Stimulated activated CD4-positive, alpha-beta T cell treated with anti-CD3 and anti-CD28 coated beads, Interleukin-12 subunit alpha, Interleukin-12 subunit beta, amount 100 ng/mL, for 4 hours (primary cell): ENCODE data around the gene EFNA1.
"Not testable (repeated sequence)": the region's sequence is repeated elsewhere in the genome, so short reads cannot be mapped to it uniquely, and the experiment has no call there.

Source experiments
- DNase-seq: peaks from one replicate; pipeline ENCODE4 v3.0.0-alpha.2; 2020

EFNA1 gene

DNA sequence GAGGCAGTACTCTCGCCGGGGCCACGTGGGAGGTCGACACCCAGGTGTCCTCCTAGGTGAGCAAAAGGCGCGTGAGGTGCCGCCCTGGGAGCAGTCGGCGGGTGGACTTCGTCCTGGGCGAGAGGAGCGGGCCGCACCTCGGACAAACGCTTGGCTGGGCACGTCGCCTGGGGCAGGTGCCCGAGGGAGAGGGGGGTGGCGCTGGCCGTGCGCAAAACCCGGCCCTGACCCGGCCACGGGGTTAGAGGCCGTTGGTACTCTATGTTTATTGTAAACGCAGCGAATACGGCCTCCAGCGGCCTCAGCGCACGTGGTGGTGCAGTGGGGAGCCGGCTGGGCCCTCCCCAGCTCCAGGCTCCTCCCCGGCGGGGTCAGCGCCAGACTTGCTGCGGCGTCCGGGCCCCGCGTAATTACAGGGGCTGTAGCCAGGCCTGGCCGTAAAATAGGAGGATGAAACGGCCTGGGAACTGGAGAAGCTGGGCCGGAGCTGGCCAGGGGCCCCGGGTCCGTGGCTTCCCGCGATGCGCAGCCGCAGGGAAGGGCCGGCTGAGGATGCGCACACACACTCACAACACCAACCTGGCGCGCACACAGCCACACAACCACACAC lies 1.6 kb upstream of the EFNA1 start:
- no peak for DNase-seq

- peak; percentile 17 for DNase-seq
Measured at GRCh38 chr1:155126556-155127104, 1.0 kb upstream of the EFNA1 start.

DNA sequence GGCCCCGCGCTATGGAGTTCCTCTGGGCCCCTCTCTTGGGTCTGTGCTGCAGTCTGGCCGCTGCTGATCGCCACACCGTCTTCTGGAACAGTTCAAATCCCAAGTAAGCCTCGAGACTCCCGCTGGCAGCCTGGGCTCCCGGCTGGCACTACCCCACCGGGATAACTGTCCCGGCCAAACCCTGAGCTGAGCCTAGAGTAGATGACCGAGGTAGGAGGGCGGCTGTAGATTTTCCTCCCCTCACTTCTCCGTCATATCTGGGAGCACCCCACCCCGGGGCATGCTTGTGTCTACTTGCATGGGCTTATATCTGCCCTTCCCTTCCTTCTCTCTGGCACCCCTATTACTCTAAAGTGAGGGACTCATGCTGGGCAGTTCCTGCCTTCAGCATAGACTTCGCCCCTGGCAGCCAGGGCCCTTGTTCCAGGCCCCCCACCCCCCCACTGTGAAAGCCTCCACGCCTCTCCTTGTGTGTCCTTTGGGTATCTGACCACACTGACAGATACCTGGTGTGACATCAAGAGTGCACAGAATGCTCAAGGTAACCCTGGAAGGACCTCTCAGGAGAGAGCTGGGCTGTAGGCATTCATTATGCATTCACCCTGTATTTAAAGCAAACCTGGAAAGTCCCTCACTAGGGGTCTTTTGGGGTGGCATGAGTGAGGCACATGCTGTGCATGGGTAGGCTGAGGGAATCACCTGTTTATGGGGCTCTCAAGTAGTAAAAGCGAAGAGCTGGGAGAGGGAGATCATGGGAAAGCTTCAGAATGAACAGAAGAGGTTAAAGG lies 485 bp downstream of the EFNA1 start:
- no peak for DNase-seq

DNA sequence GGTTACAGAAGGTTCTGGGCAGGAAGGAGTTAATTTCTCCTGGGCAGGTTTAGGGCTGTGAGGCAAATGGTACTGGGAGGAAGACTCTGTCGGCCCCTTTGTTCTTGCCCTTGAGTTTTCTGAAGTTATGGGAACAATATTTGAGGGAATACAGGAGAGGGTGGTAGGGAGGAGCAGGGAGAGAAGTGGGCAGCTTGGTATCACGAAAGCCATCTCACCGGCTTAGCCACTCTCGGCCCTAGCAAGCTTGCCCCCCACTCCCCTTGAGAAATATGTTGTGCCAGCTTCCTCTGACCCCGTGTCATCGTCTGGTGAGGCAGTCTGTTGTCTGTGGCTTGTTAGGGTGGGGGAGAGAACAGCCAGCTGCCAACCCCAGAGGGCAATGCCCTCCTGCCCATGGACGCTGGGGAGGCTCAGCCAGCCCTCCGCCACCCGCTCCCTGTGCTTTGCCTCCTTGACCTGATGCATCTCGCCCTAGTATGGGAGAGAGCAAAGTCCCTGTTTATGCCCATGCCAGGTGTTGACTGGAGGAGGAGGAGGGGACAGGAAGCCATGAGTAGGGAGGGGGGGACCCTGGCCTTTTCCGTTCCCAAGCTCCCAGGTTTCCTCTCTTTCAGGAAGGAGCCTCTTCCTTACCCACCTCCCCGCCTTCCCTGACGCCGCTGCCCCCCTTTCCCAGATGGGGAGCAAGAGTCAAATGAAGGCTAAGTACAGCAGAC lies 1.2 kb downstream of the EFNA1 start:
- no peak for DNase-seq

DNA sequence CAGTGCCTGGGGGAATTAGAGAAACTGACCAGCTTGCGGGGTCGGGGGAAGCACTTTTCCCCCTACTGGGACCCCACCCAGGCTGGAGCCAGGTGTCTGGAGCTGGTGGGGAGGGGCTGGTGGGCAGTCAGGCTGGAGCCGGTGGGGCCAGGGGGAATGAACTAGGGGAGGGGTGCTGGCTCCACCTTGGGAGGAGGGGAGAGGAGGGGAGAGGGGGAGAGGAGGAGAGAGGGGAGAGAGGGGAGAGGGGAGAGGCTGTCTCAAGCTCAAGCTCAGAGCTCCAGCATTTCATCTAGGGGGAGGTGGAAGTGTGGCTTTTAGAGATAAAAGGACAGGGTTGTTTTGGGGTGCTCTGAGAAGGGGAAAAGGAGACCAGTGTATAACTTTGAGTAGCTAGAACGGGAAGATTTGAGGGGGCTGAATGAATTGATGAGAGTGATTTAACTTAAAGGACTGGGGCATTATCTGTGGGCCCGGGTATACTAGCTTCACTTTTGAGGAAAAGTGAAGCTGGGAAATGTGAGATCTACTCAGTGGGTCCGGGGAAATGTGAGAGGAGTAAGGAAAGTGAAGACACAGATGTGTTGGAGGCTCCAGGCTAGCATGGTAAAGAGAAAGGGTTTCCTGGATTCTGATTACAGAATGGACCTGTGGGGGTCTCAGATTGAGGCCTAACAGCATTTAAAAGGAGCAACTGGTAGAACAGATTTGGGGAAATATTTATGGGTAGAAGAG lies 2.8 kb downstream of the EFNA1 start:
- no peak for DNase-seq

GRCh38 chr1:155131285-155131684 lies 3.6 kb downstream of the EFNA1 start:
- no peak for DNase-seq

DNA sequence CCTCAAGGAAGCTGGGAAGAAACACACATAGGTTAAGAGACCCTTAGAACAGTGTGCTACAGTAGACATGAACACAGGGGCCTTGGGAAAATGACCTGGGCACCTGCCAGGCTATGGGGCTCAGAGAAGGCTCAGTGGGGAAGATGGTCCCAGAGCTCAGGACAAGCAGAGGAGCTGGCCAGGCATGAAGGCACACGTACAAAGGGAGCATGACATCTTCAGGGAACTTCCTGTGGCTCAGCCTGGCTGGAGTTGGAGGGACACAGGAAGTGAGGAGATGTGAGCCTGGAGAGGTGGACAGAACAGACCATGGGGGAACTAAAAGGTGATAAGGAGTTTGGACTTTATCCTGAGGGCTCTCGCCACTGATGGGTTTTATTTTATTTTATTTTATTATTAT lies 4.2 kb downstream of the EFNA1 start:
- DNase-seq: no peak

GRCh38 chr1:155133799-155134281 lies 6.2 kb downstream of the EFNA1 start:
- DNase-seq: no peak

- no peak for DNase-seq
Measured at GRCh38 chr1:155134322-155134721, 6.6 kb downstream of the EFNA1 start.

GRCh38 chr1:155134880-155135414 lies 7.3 kb downstream of the EFNA1 start:
- DNase-seq: peak; percentile 75

DNA sequence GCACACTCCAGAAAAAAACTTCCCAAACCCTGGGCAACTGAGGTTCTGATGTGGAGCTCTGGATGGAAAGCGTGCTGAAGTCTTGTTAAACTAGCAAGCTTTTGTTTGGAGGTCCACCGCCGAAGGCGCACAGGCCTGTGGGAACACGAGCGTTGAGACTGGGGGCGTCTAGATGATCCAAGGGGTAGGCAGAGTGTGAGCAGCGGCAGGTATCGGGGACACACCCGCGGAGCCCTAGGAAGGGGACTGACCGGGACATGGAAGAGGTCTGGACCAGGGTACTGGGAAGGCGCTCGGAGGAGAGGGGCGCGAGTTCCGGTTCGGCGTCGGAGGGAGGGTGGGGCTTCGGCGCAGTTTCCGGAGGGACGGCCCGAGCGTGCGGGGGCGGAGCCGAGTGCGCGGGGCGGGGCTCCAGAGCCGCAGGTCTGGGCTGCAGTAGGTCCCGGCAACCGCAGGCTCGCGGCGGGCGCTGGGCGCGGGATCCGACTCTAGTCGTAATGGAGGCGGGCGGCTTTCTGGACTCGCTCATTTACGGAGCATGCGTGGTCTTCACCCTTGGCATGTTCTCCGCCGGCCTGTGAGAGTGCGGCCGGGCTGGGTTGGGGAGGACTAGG lies 7.8 kb downstream of the EFNA1 start, which contains the start of gene SLC50A1:
Gene SLC50A1 (plus strand): TSS at position 438 of the 614 bp plus-strand sequence. CDS start 60 bp downstream, at position 498.
- peak; percentile 92 for DNase-seq

GRCh38 chr1:155136748-155137147 lies 9.1 kb downstream of the EFNA1 start:
- no peak for DNase-seq

DNA sequence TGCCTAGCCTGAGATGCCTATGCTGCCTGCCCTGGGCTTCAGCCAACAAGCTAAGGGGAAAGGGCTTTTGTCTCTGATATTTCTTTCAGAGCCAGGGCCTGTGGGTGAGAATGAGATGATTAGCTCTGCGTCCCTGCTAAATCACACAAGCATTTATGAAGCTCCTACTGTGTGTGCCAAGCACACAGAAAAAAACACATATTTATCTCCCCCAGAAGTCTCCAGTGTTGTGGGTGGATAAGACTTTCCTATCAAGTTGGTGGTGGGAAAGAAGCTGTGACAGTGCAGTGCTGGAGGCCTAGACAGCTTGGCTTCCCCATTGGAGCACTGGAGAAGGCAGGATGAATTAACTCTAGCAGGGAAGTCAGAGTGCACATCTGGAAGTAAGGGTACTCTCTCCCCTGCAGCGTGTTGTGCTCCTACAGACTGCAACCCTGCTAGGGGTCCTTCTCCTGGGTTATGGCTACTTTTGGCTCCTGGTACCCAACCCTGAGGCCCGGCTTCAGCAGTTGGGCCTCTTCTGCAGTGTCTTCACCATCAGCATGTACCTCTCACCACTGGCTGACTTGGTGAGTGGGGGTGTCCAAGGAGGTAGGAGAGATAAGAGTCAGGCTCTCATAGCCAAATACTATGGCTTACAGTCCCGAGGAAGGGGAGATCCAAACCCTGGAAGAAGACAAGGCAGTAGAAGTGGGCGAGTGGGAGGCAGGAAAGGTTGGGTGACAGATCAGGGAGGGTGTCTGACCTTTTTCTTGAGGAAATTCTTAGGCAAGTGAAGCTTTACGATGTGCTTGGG lies 9.7 kb downstream of the EFNA1 start:
- no peak for DNase-seq

DNA sequence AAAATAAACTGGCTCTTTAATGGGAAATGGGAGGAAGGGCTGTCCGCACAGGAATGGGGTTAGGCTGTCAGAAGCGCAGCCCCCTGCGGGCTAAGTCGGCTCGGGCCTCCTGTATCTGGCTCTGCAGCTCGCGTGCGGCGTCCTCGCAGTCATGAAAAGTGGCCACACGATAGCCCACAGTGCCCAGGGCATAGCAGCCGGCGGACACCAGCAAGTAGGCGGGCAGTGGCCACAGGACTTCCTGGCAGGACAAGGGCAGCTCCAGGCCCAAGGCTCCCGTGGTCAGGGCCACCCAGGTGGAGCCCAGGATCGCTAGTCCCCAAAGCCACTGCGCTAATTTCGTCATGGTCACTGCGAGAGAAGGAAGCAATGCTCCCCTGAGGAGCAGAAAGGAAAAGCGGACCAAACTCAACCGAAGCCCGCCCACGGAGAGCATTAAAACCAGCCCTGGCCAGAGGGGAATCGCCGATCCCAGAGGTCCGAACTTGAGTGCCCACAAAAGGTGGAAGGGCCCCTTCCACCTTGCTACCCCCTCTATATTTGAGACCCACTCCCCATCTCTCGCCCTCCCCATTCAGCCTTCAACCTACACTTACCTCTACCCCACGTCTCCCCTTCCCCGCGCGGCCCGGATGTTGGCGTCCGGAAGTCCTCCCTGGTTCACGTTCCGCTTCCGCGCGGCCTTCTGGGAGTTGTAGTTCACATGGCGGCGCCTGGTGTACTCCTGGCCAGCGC lies 12.4 kb downstream of the EFNA1 start, which contains the start of gene DPM3:
Gene DPM3 (minus strand): TSS at position 637 of the 735 bp plus-strand sequence. CDS start 291 bp downstream, at position 346.
- DNase-seq: peak; percentile 88

GRCh38 chr1:155140630-155140953 lies 12.9 kb downstream of the EFNA1 start:
- no peak for DNase-seq

- DNase-seq: no peak
Measured at GRCh38 chr1:155141749-155142148, 14.1 kb downstream of the EFNA1 start.

DNA sequence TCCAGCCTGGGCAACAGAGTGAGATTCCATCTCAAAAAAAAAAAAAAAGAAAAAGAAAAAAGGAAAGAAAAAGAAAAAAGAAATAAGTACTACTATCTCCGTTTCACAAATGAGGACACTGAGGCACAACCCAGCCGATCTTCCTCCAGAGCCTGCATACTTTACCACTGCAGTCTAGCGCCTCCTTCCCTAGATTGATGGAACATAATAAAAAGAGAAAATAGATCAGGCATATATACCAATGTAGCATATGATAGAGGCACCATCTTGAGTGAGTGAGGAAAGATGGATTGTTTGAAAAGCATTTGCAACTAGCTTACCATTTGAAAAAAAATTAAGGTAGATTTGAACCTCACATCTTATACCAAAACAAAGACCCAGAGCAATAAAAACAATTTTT lies 17.8 kb downstream of the EFNA1 start:
- DNase-seq: no peak

- DNase-seq: not testable (repeated sequence)
Measured at GRCh38 chr1:155155996-155156643, 28.4 kb downstream of the EFNA1 start.

DNA sequence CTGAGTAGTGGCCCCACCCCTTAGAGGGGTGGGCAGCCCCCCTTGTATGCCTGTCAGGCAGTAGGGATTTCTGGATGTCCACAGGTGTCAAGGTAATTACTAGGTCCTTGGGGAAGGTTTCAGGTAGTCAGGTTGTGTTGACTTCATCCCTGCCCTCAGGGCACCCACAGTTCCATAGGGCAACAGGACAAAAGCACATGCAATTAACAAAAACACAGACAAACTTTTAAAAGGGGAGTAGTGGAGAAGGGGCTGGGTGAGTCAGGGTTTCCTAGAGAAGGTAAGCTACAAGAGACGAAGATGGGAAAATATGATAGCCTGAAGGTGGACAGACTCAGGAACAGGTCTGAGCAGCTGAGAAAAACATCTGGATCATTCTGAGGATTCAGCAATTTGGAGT lies 31.3 kb downstream of the EFNA1 start:
- DNase-seq: no peak

GRCh38 chr1:155160128-155160527 lies 32.5 kb downstream of the EFNA1 start:
- no peak for DNase-seq
